ENCODE results near the gene NFIX.

The NFIX gene

GRCh38 chr19:13060233-13060963 is 65.1 kb downstream of the NFIX start:
- DNase-seq (ENCODE audit: low read depth) = no peak
- TF ChIP-seq CTCF (conservative IDR thresholded peaks at IDR 0.05; ENCODE audit: low read length) = 0 out of 2 replicates have a peak, but pooled peaks have one; percentile 12
- peak overlapping the region; percentile 49 for H3K4me3 ChIP-seq (ENCODE audit: low read length)

GRCh38 chr19:13060964-13061927 is 66.0 kb downstream of the NFIX start:
- H3K4me3 ChIP-seq (ENCODE audit: low read length) = peak overlapping the region; percentile 49
- DNase-seq (ENCODE audit: low read depth) = peak; percentile 61
- TF ChIP-seq CTCF (conservative IDR thresholded peaks at IDR 0.05; ENCODE audit: low read length) = peak; percentile 83

- no peak overlapping the region for H3K4me3 ChIP-seq (ENCODE audit: low read length)
- no peak for DNase-seq (ENCODE audit: low read depth)
- no peak for TF ChIP-seq CTCF (conservative IDR thresholded peaks at IDR 0.05; ENCODE audit: low read length)
These were observed 67.0 kb downstream of the NFIX start for GRCh38 chr19:13062317-13062716.

GRCh38 chr19:13063461-13064091 is 68.3 kb downstream of the NFIX start:
- no peak for DNase-seq (ENCODE audit: low read depth)
- no peak for TF ChIP-seq CTCF (conservative IDR thresholded peaks at IDR 0.05; ENCODE audit: low read length)
- no peak overlapping the region for H3K4me3 ChIP-seq (ENCODE audit: low read length)

- no peak overlapping the region for H3K4me3 ChIP-seq (ENCODE audit: low read length)
- no peak for TF ChIP-seq CTCF (conservative IDR thresholded peaks at IDR 0.05; ENCODE audit: low read length)
- DNase-seq (ENCODE audit: low read depth) = no peak
These were observed 68.8 kb downstream of the NFIX start for GRCh38 chr19:13064092-13064489.

- TF ChIP-seq CTCF (conservative IDR thresholded peaks at IDR 0.05; ENCODE audit: low read length) = no peak
- DNase-seq (ENCODE audit: low read depth) = no peak
- no peak overlapping the region for H3K4me3 ChIP-seq (ENCODE audit: low read length)
These were observed 71.0 kb downstream of the NFIX start for GRCh38 chr19:13066226-13066625.

All from AG10803 (cell line).